Activated T-cell treated with anti-CD3 and anti-CD28 coated beads, Interleukin-2, amount 50 U/mL, for 1 hour (primary cell): Measurements from ENCODE around the gene DLST.

Source experiments
- DNase-seq: peaks from one replicate; pipeline ENCODE4 v3.0.0-alpha.2; 2020

DLST gene

DNA sequence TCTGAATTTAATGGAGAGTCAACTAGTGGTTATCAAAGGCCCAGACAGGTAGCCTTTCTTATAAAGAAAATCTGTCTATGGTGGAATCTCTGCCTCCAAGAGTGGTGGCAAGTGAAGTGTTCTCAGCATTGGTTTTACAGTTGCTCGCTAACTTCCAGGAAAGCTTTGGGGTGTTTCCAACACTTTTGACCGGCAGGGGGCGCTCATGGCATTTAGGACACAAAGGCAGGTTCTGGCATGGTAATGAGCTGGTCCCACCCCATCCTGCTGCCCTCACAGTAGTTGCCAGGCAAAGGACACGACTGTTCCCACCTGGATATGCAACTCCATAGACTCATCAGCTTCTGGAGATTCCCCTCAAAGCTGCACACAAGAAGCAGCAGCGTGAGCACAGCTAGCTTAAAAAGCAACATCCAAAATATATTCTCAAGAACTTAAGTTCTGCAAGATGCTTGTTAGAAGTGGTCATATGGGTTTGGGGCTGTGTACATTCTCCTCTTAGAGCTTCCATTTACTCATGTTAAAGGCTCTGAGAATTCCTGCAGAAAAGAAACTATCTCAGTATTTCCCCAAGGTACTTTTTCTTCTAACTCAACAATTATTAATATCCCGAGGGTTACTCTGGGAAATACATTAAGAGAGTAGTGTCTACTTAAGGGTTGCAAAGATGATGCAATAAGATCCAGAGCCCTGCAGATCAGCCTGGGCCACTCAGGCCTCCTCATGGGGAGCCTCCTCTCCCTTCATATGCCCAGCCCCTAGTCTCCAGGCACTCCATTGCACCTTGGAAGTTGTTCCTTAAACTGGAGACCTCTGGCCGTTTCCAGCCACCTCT, 20.6 kb upstream of the DLST start:
- DNase-seq: peak; percentile 93

DNA sequence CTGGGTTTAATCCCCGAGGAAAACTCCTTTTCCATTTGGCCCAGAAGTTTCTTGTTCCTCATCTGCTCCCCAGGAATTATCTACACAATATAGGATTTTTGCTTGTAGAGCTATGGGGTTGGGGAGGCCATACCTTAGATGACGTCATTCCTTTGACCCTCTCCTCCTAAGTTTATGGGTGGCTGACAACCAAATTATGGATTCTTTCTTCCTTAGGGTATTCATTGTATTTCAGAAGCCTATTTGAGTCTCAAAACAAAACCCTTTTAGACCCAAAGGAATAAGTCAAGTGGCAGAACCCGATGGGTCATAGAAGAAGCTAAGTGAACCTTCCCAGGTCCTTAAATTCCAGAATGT, 20.0 kb upstream of the DLST start:
- DNase-seq: no peak

DNA sequence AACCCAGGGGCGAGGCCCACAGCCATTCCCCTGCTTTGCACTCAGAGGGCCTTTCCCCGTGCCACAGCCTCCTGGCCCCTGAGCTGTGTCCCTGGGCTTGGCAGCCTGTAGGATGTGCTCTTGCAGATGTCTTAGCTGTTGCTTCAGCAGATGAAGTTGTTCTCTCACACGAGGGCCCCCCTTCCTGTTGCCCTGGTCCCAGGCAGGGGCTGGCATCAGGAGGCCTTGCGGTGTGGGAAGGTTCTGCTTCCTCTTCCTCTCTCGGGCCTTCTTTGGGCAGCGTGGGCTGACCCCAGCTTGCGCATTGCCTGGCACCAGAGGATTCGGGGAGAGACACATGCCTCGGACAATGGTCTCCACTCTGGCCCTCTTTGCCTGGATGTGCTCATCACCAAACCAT, 18.4 kb upstream of the DLST start:
- no peak for DNase-seq

DNA sequence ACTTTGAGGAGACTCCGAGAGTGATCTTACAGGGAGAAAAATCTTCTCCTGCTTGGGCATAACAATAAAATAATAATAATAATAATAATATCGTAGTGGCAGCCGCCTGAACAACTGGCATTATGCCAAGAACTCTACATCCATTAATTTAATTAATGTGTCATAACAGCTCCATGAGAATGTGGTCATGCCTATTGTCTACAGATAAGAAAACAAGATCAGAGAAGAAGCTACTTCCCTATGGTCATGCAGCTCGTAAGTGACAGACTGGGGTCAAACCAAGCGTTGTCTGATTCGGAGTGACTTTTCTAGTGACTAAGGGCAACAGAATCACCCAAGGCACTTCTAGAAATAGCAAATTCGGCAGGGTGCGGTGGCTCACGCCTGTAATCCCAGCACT, 17.5 kb upstream of the DLST start:
- no peak for DNase-seq

DNA sequence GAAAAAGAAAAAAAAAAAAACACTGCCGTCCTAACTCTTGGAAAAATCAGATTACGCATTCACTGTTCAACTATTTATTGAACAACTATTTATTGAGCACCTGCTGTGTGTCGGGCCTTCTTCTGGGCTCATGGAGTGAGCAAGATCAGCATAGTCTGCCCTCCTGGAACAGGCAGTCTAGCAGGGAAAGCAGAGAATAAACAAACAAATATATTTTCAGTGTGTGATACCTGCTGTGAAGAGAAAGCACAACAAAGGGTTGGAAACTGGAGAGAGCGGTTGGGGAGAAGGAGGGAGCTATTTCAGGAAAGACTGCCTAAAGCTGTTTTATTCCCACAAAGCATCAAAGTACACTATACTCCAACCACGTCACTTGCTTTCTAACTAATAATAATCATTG, 16.6 kb upstream of the DLST start:
- DNase-seq: no peak

DNA sequence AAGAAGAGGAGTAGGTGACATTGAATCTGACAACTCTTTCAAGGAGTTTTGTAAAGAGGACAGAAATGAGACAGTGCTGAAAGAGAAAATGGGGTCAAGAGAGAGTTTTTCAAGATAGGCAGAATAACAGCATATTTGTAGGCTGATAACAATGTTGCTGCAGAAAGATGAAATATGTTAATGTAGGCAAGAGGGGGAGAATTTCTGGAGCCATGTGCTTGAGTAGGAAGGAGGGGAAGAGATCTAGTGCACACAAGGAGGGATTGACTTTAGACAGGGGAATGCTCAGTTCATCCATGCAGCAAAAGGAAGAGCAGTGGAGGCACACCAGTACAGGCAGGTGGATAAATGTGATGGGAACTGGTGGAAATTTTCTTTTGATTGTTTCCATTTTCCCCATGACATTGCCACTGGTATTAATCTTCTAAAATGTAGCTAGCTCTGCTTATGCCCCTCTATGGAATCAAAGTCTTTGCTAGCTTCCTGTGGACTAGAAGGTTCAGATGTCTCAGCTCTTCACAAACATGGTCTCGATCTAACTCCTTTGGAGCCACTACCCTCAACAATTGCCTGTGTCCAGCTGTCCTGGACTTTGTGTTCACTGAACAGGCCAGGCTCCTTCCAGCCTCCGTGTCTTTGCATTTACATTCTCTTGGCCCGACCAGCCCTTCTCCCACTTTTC, 14.9 kb upstream of the DLST start:
- DNase-seq: no peak

DNA sequence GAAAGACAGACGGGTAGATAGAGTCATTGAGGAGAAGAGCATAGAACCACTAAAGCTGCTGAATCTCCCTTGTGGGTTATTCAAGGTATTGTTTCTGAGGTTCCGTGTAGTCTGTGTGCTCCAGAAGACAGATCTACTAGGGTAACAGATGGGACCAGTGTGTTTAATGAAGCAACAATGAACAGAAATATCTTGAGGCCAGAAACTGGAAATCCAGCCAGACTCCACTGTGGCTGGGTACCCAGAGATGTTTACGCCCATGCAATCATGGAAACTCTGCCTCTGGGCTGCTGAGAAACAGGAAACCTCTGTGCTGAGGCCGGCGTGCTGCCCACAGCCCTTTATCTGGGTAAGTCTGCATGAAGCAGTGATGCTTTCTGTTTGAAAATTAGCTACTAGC, 14.0 kb upstream of the DLST start:
- peak; percentile 55 for DNase-seq

DNA sequence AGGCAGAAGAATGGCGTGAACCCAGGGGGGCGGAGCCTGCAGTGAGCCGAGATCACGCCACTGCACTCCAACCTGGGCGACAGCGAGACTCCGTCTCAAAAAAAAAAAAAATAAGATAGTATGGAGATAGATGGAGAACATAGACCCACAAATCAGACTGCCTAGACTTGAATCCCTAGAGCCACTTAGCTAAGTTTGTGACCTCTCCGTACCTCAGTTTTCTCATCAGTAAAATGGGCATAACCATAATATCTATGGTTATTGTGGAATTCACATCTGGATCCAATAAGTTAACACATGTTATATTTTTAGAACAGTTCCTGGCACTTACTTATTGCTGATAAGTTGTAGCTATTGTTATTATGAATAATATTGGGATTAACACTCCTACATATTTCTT, 13.0 kb upstream of the DLST start:
- DNase-seq: no peak

DNA sequence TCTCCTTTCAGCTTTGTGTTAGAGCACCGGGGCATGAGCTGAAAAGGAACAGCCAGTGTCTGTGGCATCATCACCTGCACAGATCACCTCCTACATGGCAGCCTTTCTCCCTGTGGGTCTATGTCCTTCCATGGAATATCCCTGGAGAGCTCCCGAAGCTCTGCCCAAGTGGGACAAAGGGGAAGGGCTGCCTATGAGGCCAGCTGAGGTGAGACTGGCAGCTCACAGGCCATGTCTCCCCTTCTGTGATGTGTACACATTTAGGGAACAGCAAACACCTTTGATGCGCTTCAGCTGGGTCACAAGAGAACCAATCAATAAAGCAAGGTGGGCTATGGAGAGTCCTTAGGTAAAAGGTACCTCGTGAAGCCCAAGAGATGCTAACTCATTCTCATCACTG, 9.9 kb upstream of the DLST start:
- DNase-seq: no peak

DNA sequence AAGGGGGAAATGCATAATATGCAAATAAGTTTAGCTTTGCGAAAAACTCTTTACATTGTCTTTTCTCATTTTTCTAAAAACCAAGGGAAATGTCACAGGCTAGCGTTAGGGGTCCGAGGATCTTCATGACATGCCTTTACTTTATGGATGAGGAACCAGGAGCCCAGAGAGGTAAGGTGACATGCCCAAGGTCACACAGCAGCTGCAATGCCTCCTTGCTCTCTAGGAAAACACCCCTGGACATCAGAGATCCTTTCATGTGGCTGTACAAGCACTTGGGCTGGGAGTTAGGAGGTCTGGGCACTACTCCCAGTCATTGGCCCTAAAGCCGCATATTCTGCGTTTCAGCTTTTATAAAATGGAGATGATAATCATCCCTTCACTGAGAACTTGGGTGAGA, 6.5 kb upstream of the DLST start:
- no peak for DNase-seq

DNA sequence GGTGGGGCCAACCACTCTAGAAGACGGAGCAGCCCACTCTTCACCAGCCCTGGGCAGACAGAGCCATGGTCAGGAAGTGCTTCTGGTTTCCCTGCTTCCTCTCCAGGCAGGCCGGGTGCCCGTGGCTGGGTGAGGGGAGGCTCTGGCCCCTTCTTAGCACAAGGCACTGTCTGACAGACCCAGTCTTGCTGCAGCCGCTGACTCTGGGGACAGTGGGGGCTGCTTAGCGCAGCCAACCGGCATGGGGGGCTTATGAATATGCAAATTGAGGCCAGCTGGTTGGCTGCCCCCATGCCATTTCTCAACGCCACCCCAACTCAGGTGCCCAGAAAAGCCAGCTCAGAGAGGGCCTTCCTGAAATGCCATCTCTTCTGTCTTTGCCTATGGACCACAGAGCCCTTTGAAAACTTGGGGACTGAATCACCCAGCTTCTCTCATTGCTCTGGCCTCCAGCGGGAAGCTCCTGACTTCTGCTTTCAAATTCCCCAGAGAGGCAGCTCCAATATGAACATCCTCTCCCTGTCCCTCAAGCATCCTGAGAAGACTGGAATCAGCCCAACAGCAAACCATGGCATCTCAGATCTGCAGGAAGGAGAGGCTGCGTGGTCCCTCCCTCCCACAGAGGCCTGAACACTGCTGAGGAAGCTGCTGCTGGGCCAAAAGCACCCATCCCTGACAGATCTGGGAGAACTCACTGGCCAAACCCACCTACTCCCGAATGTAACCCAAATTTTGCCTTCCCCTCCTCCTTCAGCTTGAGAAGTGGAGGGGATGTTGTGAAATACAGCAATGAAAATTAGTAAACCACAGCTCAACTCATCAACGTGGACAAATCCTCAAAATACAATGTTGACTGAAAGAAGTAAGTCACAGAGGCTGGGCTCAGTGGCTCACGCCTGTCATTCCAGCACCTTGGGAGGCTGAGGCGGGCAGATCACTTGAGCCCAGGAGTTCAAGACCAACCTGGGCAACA, 5.5 kb upstream of the DLST start, which contains the start of gene PROX2:
Gene PROX2 (minus strand): TSS at position 205 of the 973 bp plus-strand sequence. CDS start 12,311 bp downstream, outside the sequence.
- peak; percentile 42 for DNase-seq

DNA sequence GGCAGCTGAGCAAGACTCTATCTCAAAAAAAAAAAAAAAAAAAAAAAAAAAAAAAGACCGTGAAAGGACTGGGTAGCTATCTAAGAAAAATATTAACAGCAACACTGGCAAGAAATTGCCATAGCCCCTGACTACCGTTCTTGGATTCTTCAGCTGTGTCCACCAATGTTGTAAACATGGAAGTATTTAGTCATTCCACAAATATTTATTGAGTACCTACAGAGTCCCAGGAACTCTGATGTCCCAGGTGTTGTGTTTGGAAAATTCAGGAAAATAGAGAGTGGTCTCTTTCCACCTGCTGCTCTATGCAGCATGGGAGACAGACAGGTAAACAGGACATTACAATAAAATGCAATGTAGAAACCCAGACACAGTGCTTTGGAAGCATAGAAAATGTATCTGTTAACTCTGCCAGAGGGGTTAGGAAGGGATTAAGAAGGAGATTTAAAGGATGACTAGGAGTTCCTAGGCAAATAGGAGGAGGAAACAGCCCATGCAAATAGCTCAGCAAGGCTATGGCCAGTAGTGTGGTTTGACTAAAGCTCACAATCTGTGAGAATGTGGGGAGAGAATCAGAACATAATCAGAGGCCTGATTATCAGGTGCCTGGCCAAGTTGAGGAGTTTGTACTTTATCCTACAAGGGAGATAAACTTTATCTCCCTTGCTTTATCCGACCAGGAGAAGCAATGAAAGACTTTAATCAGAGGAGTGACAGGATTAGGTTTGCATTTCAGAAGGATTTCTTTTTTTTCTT, 2.1 kb upstream of the DLST start:
- no peak for DNase-seq

DNA sequence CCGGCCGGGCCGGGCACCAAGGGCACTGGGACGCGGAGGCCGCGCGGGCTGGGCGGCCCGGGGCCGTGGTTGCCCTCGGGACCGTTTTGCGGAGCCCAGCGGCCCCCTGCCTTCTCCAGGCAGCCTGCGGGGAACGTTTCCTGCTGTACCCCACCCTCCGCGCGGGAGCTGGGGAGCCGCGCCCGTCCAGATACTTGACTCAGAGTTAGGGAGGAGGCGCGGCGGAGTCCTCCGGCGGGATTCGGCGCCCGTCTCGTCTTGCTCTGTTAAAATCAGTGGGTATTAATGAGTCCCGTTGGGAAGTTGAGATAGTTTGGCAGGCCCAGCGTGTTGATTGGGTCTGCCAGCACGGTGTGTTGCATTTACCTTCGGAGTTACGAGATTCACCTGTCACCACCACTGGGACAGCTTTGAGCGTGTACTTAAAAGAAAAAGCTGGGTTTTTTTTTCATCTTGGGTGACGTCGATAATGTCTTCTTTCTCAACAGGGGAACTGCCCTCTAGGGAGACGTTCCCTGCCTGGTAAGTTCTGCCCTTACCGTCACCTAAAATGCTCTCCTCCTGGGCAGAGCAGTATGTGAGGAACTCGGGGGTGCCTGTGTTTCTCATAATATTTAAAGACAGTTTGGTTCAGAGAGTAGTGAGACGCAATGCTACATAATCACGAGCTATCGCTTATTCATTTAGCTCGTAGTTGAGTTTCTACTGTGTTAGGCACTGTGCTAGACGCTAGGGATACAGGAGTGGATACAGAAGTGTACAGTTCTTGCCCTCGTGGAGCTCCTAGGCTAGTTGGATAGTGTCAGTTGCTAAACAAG, 596 bp downstream of the DLST start:
- DNase-seq: peak; percentile 73

DNA sequence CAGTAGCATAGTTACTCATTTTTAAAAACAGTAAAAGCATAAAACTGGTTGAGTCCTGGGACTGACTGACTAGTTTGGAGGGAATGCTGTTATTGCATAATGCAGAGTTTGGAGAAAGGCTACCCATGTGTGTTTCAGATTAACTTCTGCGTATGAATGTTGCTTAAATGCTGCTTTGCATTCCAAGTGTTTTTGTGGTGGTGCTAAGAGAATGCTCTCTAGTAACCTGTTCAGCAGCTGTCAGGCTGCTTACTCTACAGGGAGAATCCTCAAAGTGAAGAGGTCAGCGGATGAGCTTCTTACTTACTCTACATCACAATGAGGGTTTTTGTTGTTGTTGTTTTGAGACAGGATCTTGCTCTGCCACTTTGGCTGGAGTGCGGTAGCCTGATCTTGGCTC, 4.3 kb downstream of the DLST start:
- DNase-seq: no peak

DNA sequence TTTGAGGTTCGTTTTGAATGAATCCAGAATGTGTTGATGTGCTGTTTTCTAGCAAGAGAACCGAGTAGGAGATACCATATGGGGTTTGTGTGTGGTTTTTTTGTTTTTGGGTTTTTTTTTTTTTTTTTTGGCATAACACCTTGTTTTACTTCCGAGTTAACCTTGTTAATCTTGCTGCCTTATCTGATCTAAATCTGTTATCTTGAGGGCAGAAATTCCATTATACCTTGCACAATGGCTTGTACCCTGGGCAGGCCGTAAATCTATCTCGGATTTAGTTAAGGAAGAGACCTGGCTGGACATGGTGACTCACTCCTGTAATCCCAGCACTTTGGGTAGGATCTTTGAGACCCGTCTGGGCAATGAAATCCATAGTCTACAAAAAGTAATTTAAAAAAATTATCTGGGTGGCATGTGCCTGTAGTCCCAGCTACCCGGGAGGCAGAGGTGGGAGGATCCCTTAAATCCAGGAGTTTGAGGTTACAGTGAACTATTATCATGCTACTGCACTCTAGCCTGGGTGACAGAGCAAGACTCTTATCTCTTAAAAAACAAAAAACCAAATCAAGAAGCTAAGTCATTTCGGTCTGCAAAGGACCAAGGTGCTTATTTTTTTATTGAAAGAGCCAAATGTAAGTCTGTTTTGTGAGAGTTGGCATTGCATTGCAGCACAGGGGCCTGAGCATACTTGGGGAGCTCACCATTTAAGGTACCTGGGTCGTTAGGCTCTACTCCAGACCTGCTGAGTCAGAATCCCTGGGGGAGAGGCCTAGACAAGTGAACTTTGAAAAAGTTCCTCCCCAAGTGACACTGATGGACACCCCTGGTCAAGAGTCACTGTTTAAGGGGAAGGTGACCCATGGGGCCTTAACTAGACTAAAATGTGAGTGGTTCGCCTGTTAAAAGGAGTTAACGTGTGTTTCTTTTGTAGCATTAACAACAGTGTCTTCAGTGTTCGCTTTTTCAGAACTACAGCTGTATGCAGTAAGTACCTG, 6.7 kb downstream of the DLST start:
- no peak for DNase-seq

DNA sequence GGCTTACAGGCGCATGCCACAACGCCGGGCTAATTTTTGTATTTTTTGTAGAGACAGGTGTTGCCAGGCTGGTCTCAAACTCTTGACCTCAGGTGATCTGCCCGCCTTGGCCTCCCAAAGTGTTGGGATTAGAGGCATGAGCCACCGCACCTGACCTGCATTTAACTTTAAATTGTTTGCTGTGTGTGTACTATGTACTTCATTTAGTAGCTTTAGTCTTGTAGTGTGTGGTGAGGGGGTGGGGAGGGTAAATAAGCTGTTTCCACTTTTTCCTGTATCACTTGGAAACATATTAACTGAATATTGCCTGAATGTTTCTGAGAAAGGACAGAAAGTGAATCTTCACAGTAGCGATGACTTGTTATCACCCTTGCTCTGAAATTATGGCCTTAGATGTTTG, 8.5 kb downstream of the DLST start:
- no peak for DNase-seq

DNA sequence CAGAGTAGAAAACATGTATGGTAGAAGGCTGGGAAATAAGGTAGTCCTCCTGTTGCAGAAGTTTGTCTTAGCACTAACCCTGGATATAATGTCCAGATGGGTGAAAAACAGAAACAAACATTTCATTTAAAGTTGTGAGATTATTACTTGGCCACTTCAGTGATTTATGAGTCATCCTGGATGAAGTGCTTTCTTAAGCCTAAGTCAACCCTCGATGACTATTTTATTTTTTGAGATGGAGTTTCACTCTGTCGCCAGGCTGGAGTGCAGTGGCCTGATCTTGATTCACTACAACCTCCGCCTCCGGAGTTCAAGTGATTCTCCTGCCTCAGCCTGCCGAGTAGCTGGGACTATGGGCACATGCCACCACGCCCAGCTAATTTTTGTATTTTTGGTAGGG, 10.2 kb downstream of the DLST start:
- no peak for DNase-seq

DNA sequence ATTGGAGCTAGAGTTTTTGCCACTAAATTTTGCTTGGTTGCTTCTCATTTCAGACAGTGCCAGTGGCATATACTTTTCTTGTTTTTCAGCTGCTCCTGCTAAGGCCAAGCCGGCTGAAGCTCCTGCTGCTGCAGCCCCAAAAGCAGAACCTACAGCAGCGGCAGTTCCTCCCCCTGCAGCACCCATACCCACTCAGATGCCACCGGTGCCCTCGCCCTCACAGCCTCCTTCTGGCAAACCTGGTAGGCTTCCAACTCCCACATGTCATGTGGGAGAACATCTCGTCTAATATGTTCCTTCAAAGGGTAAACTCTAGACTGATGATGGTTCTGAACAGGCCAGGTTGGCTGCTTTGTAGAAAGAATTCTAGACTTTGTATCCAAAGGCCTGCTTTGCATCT, 11.0 kb downstream of the DLST start:
- DNase-seq: no peak

DNA sequence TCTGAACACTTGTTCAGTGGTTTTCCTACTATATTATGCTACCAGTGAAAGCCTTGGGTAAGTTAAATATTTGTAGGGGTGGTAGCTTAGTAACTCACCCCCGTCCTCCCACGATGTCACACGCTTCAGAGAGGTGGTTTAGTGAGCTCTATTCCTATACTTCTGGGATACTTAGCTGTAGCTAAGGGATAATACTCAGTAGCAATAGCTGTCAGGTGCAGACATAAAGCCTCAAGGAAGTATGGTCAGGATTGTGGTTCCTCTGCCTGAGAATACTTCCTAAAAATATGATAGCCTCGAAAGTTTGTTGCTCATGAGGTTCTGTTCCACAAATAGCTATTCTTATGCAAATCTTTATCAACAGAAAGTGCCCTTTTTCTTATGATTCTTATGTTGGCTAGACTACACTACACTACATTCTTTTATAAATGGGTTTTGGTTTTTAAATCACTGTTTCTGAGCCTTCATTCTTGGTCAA, 11.9 kb downstream of the DLST start:
- no peak for DNase-seq

DNA sequence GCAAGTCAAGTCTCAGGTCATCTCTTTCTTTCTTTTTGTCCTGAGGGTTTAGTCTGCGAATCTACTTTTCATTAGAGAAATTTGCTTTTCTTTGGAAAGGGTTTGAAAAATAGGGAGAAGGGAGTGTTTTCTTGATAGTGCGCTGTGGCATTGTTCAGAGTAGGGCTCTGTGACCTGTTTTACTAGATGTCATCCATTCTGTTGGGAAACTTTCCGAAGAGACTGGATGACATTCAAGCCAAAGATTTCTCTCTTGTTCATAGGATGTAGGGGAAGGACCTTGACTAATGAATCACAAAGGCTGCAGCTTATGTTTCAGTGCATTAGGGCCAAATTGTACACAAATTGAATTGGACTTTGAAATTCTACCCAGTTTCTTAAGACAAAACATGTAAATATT, 14.7 kb downstream of the DLST start:
- DNase-seq: no peak
